K562 (cell line): Measurements from ENCODE around the gene CHMP2A. TPM values are rescaled to one million over a fixed set of nuclear protein-coding genes. Genes with fewer than 3 reads are reported as not detected.

Experiments used
- ARID3A ChIP-seq: IDR thresholded peaks from 2 replicates; pipeline ENCODE4 v1.6.1; 2012; ENCODE audit warnings: low read depth, low read length, improper control_type of control experiment, borderline replicate concordance
- ARNT ChIP-seq, 2 experiments: fragments of 450-650 bp; IDR thresholded peaks; 2 replicates each; pipeline ENCODE4 v1.6.1; 2016; ENCODE audit warnings: mild to moderate bottlenecking in 1 of 2
- CCNT2 ChIP-seq: IDR thresholded peaks from 2 replicates; pipeline ENCODE4 v1.6.1; 2011; ENCODE audit warnings: borderline replicate concordance, low read depth, mild to moderate bottlenecking, moderate library complexity, mixed read lengths, low read length; ENCODE audit not compliant: insufficient read length; ENCODE audit errors: extremely low read depth
- CXXC5 ChIP-seq: fragments of 250-450 bp; sonication (Bioruptor Pico); IDR thresholded peaks from 2 replicates; pipeline ENCODE4 v1.8.0; 2022; ENCODE audit warnings: inconsistent platforms, mild to moderate bottlenecking, moderate library complexity
- DACH1 ChIP-seq: fragments of 450-650 bp; IDR thresholded peaks from 2 replicates; pipeline ENCODE4 v1.6.1; 2018; ENCODE audit not compliant: partially characterized antibody
- EP400 ChIP-seq: fragments of 450-650 bp; IDR thresholded peaks from 2 replicates; pipeline ENCODE4 v1.6.1; 2017; ENCODE audit warnings: antibody characterized with exemption, mild to moderate bottlenecking, moderate library complexity
- HMG20B ChIP-seq: fragments of 250-450 bp; sonication (Bioruptor Pico); IDR thresholded peaks from 2 replicates; pipeline ENCODE4 v1.5.0; 2021; ENCODE audit warnings: mild to moderate bottlenecking
- MNT ChIP-seq, 2 experiments: fragments of 450-650 bp; conservative IDR thresholded peaks; 2 replicates each; pipeline ENCODE4 v1.6.1; 2017; ENCODE audit warnings: mild to moderate bottlenecking in 2 of 2, moderate library complexity in 2 of 2
- MYNN ChIP-seq, 2 experiments: sonication (generic); formaldehyde crosslinking in 1 of 2; IDR thresholded peaks; 2 replicates each; pipeline versions ENCODE4 v1.5.0 to v1.6.1; 2016 to 2020; ENCODE audit warnings: antibody characterized with exemption in 1 of 2, missing genetic modification reagents in 1 of 2
- NCOR1 ChIP-seq: fragments of 450-650 bp; IDR thresholded peaks from 2 replicates; pipeline ENCODE4 v1.6.1; 2016; ENCODE audit warnings: mild to moderate bottlenecking, moderate library complexity
- PPARD ChIP-seq: fragments of 250-450 bp; sonication (Bioruptor Pico); IDR thresholded peaks from 2 replicates; pipeline ENCODE4 v1.8.0; 2022; ENCODE audit warnings: inconsistent platforms, mild to moderate bottlenecking, moderate library complexity
- PURB ChIP-seq: sonication (generic); formaldehyde crosslinking; IDR thresholded peaks from 2 replicates; pipeline ENCODE4 v1.9.0; 2021; ENCODE audit warnings: low read depth, mild to moderate bottlenecking, missing genetic modification reagents
- TAF9B ChIP-seq: fragments of 450-650 bp; IDR thresholded peaks from 2 replicates; pipeline ENCODE4 v1.6.1; 2018; ENCODE audit warnings: mild to moderate bottlenecking; ENCODE audit not compliant: partially characterized antibody
- USF2 ChIP-seq: sonication (generic); formaldehyde crosslinking; IDR thresholded peaks from 2 replicates; pipeline ENCODE4 v1.5.0; 2020; ENCODE audit warnings: missing genetic modification reagents
- ZKSCAN3 ChIP-seq: fragments of 250-450 bp; sonication (Bioruptor Pico); IDR thresholded peaks from 2 replicates; pipeline ENCODE4 v1.4.0; 2020
- ZNF431 ChIP-seq: sonication (generic); formaldehyde crosslinking; IDR thresholded peaks from 2 replicates; pipeline ENCODE4 v1.8.0; 2022; ENCODE audit warnings: mild to moderate bottlenecking, missing genetic modification reagents
- ZNF551 ChIP-seq: fragments of 250-450 bp; sonication (Bioruptor Pico); IDR thresholded peaks from 2 replicates; pipeline ENCODE4 v1.5.0; 2021; ENCODE audit warnings: mild to moderate bottlenecking, moderate library complexity
- ZNF57 ChIP-seq: fragments of 450-650 bp; formaldehyde crosslinking; IDR thresholded peaks from 2 replicates; pipeline ENCODE4 v1.4.0; 2020; ENCODE audit warnings: mild to moderate bottlenecking, moderate library complexity
- ZNF778 ChIP-seq: fragments of 450-650 bp; formaldehyde crosslinking; IDR thresholded peaks from 2 replicates; pipeline ENCODE4 v1.4.0; 2020; ENCODE audit warnings: mild to moderate bottlenecking, moderate library complexity
- polyA plus RNA-seq, 8 experiments: library from polyadenylated mRNA; depleted of rRNA in 4 of 8; stranded (reverse) in 5 of 8; unstranded in 3 of 8; fragments of >200 nt; fragmentation: Nextera tagmentation in 2 of 8; fragmentation: Illumina TruSeq in 1 of 8; extraction: Ambion mirVana in 2 of 8; extraction: Trizol in 1 of 8; gene quantifications; 2 replicates each; pipeline versions ENCODE4 v1.2.1 to v1.2.3, GENCODE V29; 2011 to 2014; ENCODE audit warnings: inconsistent platforms in 1 of 8, missing spikeins in 1 of 8
- total RNA-seq, 7 experiments: library from RNA; depleted of rRNA in 6 of 7; stranded (reverse); fragments of >200 nt in 6 of 7; fragmentation: Illumina TruSeq in 2 of 7; extraction: Trizol in 2 of 7; gene quantifications; 2 replicates each; pipeline versions ENCODE4 v1.2.1 to v1.2.3, GENCODE V29; 2011 to 2021; ENCODE audit warnings: low replicate concordance in 1 of 7
- TF ChIP-seq, protein P1 (sequence below): sonication (generic); formaldehyde crosslinking; IDR thresholded peaks from 2 replicates; pipeline ENCODE4 v1.8.1; 2023; ENCODE audit warnings: mild to moderate bottlenecking, missing genetic modification reagents
- TF ChIP-seq, protein P2 (sequence below): fragments of 250-450 bp; sonication (Bioruptor Pico); IDR thresholded peaks from 2 replicates; pipeline ENCODE4 v1.5.0; 2020; ENCODE audit warnings: mild to moderate bottlenecking

The CHMP2A gene
- total and polyA plus RNA-seq, 9 of the 15 experiments (the other 6 are each of a cell fraction or from before 2014, with no cell fraction given): 57.6 to 159 (median 87.2) TPM

- TF ChIP-seq NCOR1: no peak
- TF ChIP-seq DACH1: no peak
- TF ChIP-seq ZKSCAN3 (CRISPR knock-in tag): no peak
- TF ChIP-seq, protein P1, sequence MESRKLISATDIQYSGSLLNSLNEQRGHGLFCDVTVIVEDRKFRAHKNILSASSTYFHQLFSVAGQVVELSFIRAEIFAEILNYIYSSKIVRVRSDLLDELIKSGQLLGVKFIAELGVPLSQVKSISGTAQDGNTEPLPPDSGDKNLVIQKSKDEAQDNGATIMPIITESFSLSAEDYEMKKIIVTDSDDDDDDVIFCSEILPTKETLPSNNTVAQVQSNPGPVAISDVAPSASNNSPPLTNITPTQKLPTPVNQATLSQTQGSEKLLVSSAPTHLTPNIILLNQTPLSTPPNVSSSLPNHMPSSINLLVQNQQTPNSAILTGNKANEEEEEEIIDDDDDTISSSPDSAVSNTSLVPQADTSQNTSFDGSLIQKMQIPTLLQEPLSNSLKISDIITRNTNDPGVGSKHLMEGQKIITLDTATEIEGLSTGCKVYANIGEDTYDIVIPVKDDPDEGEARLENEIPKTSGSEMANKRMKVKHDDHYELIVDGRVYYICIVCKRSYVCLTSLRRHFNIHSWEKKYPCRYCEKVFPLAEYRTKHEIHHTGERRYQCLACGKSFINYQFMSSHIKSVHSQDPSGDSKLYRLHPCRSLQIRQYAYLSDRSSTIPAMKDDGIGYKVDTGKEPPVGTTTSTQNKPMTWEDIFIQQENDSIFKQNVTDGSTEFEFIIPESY (CRISPR knock-in tag): 0 out of 2 replicates have a peak, but pooled peaks have one; percentile 41
- TF ChIP-seq MYNN (IDR thresholded peaks at IDR 0.05): peak; percentile 91
- no peak for TF ChIP-seq MYNN (CRISPR knock-in tag; IDR thresholded peaks at IDR 0.05)
- TF ChIP-seq TAF9B: no peak
- peak; percentile 98 for TF ChIP-seq EP400
- no peak for TF ChIP-seq PPARD (CRISPR knock-in tag)
- TF ChIP-seq, protein P2, sequence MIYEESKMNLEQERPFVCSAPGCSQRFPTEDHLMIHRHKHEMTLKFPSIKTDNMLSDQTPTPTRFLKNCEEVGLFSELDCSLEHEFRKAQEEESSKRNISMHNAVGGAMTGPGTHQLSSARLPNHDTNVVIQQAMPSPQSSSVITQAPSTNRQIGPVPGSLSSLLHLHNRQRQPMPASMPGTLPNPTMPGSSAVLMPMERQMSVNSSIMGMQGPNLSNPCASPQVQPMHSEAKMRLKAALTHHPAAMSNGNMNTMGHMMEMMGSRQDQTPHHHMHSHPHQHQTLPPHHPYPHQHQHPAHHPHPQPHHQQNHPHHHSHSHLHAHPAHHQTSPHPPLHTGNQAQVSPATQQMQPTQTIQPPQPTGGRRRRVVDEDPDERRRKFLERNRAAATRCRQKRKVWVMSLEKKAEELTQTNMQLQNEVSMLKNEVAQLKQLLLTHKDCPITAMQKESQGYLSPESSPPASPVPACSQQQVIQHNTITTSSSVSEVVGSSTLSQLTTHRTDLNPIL: no peak
- peak; percentile 77 for TF ChIP-seq CXXC5 (CRISPR knock-in tag)
- TF ChIP-seq ZNF778 (CRISPR knock-in tag): no peak
- TF ChIP-seq ZNF431 (CRISPR knock-in tag): no peak
- TF ChIP-seq ZNF551 (CRISPR knock-in tag): no peak
- TF ChIP-seq MNT (conservative IDR thresholded peaks at IDR 0.05): peak; percentile 91 to 93
- TF ChIP-seq HMG20B (CRISPR knock-in tag): no peak
- TF ChIP-seq ZNF57 (CRISPR knock-in tag): peak; percentile 40; the same call in 1 of the 2 replicates
- TF ChIP-seq CCNT2: no peak
- no peak; a peak in 1 of 4 replicates for TF ChIP-seq ARNT (IDR thresholded peaks at IDR 0.05)
- TF ChIP-seq ARID3A: no peak
- TF ChIP-seq USF2: no peak
- no peak for TF ChIP-seq PURB
These were observed 18.1 kb upstream of the CHMP2A start, which contains the start of gene MZF1 (continued) for GRCh38 chr19:58572818-58573657.
